Panc1 (cell line): ENCODE measurements around the gene APBB1IP. TPM values are rescaled to one million over a fixed set of nuclear protein-coding genes. Genes with fewer than 3 reads are reported as not detected.

ENCODE experiments used
- ATAC-seq: fragments of 200-7000 bp; cut with Tn5 transposase; 2 replicates; pipeline ENCODE4 v1.9.1; 2020; ENCODE audit warnings: mild to moderate bottlenecking, moderate library complexity
- BruUV-seq: library from RNA; stranded (reverse); fragments of 400-500 nt; replicated peaks from 2 replicates; lab custom pipeline; 2021; lab: Mats Ljungman, UMichigan
- CTCF ChIA-PET: fragments of 300-600 bp; sonication (Branson Sonifier 250); formaldehyde crosslinking; loops from one replicate; lab custom pipeline; 2022; ENCODE audit warnings: antibody characterized with exemption; lab: Charles Lee
- POLR2A ChIA-PET: fragments of 300-600 bp; sonication (Branson Sonifier 250); formaldehyde crosslinking; loops from one replicate; lab custom pipeline; 2022; ENCODE audit warnings: antibody characterized with exemption; lab: Charles Lee
- DNase-seq: peaks from one replicate; pipeline ENCODE4 v3.0.0-alpha.2; 2010; ENCODE audit warnings: low read depth, low spot score
- H3K27ac ChIP-seq: 2 replicates; pipeline ENCODE4 v1.5.1; 2011; ENCODE audit warnings: mild to moderate bottlenecking, low read length, inconsistent platforms
- H3K27me3 ChIP-seq: fragments of 200-500 bp; sonication (Bioruptor generic); 2 replicates; pipeline ENCODE4 v1.6.0; 2014; ENCODE audit warnings: low read length, inconsistent platforms; ENCODE audit not compliant: control insufficient read depth, insufficient read depth
- H3K36me3 ChIP-seq: fragments of 200-500 bp; sonication (Bioruptor generic); 2 replicates; pipeline ENCODE4 v1.5.1; 2014; ENCODE audit warnings: inconsistent platforms, mild to moderate bottlenecking, low read length, moderate library complexity; ENCODE audit not compliant: control insufficient read depth, insufficient read depth
- H3K4me1 ChIP-seq: 2 replicates; pipeline ENCODE4 v1.5.1; 2011; ENCODE audit warnings: inconsistent platforms, mild to moderate bottlenecking, low read length, moderate library complexity; ENCODE audit not compliant: control insufficient read depth, insufficient read depth
- H3K4me3 ChIP-seq, 2 experiments: 2 replicates each; pipeline ENCODE4 v1.5.1; 2011 to 2012; ENCODE audit warnings: low read depth in 2 of 2, low read length in 2 of 2, mild to moderate bottlenecking in 2 of 2, inconsistent platforms in 1 of 2, moderate library complexity in 1 of 2
- H3K9me3 ChIP-seq: fragments of 200-500 bp; sonication (Bioruptor generic); 2 replicates; pipeline ENCODE4 v1.5.1; 2014; ENCODE audit warnings: low read depth, mild to moderate bottlenecking, inconsistent platforms, low read length, moderate library complexity; ENCODE audit not compliant: control insufficient read depth, insufficient read depth
- CTCF ChIP-seq: fragments of 450-650 bp; IDR thresholded peaks from 2 replicates; pipeline ENCODE4 v1.5.1; 2017; ENCODE audit warnings: mild to moderate bottlenecking
- POLR2AphosphoS5 ChIP-seq: IDR thresholded peaks from 2 replicates; pipeline ENCODE4 v1.6.1; 2012; ENCODE audit warnings: mild to moderate bottlenecking, low read depth, low read length, moderate library complexity
- REST ChIP-seq, 2 experiments: IDR thresholded peaks; 2 replicates each; pipeline ENCODE4 v1.6.1; 2011 to 2012; ENCODE audit warnings: low read depth in 2 of 2, control low read depth in 1 of 2, low read length in 1 of 2, mild to moderate bottlenecking in 1 of 2, moderate library complexity in 1 of 2; ENCODE audit not compliant: insufficient read depth in 1 of 2
- SIN3A ChIP-seq: IDR thresholded peaks from 2 replicates; pipeline ENCODE4 v1.6.1; 2012; ENCODE audit warnings: low read depth, mild to moderate bottlenecking, low read length, moderate library complexity, borderline replicate concordance; ENCODE audit not compliant: insufficient read depth
- TCF7L2 ChIP-seq: IDR thresholded peaks from 2 replicates; pipeline ENCODE4 v1.6.1; 2011; ENCODE audit warnings: mild to moderate bottlenecking, low read depth, low read length, inconsistent platforms
- in situ Hi-C: cut with HindIII; loops from 2 replicates; pipeline ENCODE4 v1.10.0; 2016; ENCODE audit warnings: low sequenced_read_pairs, low pct_unique_long_range_greater_than_20kb
- intact Hi-C: fragments of 100-400 bp; cut with micrococcal nuclease; formaldehyde crosslinking; loops from one replicate; pipeline ENCODE4 v1.10.0; 2022; ENCODE audit not compliant: unreplicated experiment
- total RNA-seq: library from RNA; stranded (reverse); gene quantifications from one replicate; pipeline ENCODE4 v1.2.1, GENCODE V29; 2021; ENCODE audit not compliant: unreplicated experiment

Gene APBB1IP
- total RNA-seq, 1 experiment from 2014 or later, result 0.21 TPM

- TF ChIP-seq CTCF, result no peak
Observed at GRCh38 chr10:26567351-26567721, 129.2 kb downstream of the APBB1IP start (continued).

- no peak overlapping the region for H3K4me3 ChIP-seq
- BruUV-seq, result no TSS peak
- ChIA-PET CTCF (no interaction called here), POLR2A (no interaction called here)
- DNase-seq (no peak), ATAC-seq (no peak)
- no peaks in the 10 kb centered on the region for H3K4me1 ChIP-seq
- no peaks in the 10 kb centered on the region for H3K36me3 ChIP-seq
- in situ Hi-C loops (no loop called here), intact Hi-C loops (no loop called here)
- no peak overlapping the region for H3K27ac ChIP-seq
- H3K9me3 ChIP-seq, result no peaks in the 10 kb centered on the region
- TF ChIP-seq TCF7L2 (no peak), POLR2AphosphoS5 (no peak), CTCF (no peak), REST (IDR thresholded peaks at IDR 0.05; ENCODE audit: insufficient read depth in 1 of 2, low read depth in 2 of 2, low read length in 1 of 2) (no peak), SIN3A (no peak)
- peaks cover 7% of the 10 kb centered on the region for H3K27me3 ChIP-seq
Observed at GRCh38 chr10:26571655-26572054, 133.5 kb downstream of the APBB1IP start.

GRCh38 chr10:26573674-26574073 lies 135.5 kb downstream of the APBB1IP start:
- in situ Hi-C loops (no loop called here), intact Hi-C loops (no loop called here)
- Histone ChIP-seq H3K9me3 (no peaks in the 10 kb centered on the region), H3K4me1 (no peaks in the 10 kb centered on the region), H3K27ac (no peak overlapping the region), H3K36me3 (no peaks in the 10 kb centered on the region), H3K27me3 (no peaks in the 10 kb centered on the region; the same call in 1 of the 2 replicates), H3K4me3 (no peak overlapping the region)
- ChIA-PET POLR2A (no interaction called here), CTCF (no interaction called here)
- DNase-seq, result no peak
- no TSS peak for BruUV-seq
- no peak for ATAC-seq
- TF ChIP-seq POLR2AphosphoS5 (no peak), TCF7L2 (no peak), REST (IDR thresholded peaks at IDR 0.05; ENCODE audit: insufficient read depth in 1 of 2, low read depth in 2 of 2, low read length in 1 of 2) (no peak)
